ENCODE data around the gene CHSY1.

CHSY1 gene

GRCh38 chr15:101167753-101168462, 83.9 kb downstream of the CHSY1 start:
- intact Hi-C loops (cut with DNase I): no loop called here
- peak in 25 of 42 donors; percentile 16 to 70 (median 38) for DNase-seq

GRCh38 chr15:101167411-101167752, 84.5 kb downstream of the CHSY1 start:
- intact Hi-C loops (cut with DNase I): no loop called here
- DNase-seq: no peak

- intact Hi-C loops (cut with DNase I): no loop called here
- DNase-seq: no peak
These were observed 85.9 kb downstream of the CHSY1 start for GRCh38 chr15:101165905-101166471.

GRCh38 chr15:101162701-101163483, 89.0 kb downstream of the CHSY1 start:
- DNase-seq: peak in 33 of 42 donors; percentile 13 to 71 (median 42)
- intact Hi-C loops (cut with DNase I): no loop called here

- intact Hi-C loops (cut with DNase I): no loop called here
- peak in 1 of 42 donors; percentile 1 for DNase-seq
These were observed 90.2 kb downstream of the CHSY1 start for GRCh38 chr15:101161656-101162055.

- DNase-seq: peak in 1 of 42 donors; percentile 2
- intact Hi-C loops (cut with DNase I): no loop called here
These were observed 91.7 kb downstream of the CHSY1 start for GRCh38 chr15:101159936-101160815.

GRCh38 chr15:101159096-101159935, 92.5 kb downstream of the CHSY1 start:
- intact Hi-C loops (cut with DNase I): no loop called here
- peak in 1 of 42 donors; percentile 32 for DNase-seq

GRCh38 chr15:101158166-101159095, 93.4 kb downstream of the CHSY1 start:
- DNase-seq: peak in 1 of 42 donors; percentile 37
- intact Hi-C loops (cut with DNase I): no loop called here

- no peak for DNase-seq
- intact Hi-C loops (cut with DNase I): no loop called here
These were observed 94.1 kb downstream of the CHSY1 start for GRCh38 chr15:101157721-101158120.

- DNase-seq: peak in 1 of 42 donors; percentile 16
- intact Hi-C loops (cut with DNase I): no loop called here
These were observed 95.2 kb downstream of the CHSY1 start for GRCh38 chr15:101156509-101157159.

GRCh38 chr15:101156061-101156460, 95.8 kb downstream of the CHSY1 start:
- intact Hi-C loops (cut with DNase I): no loop called here
- DNase-seq: peak in 1 of 42 donors; percentile 20

- DNase-seq: peak in 2 of 42 donors; percentile 10 to 11
- intact Hi-C loops (cut with DNase I): no loop called here
These were observed 97.8 kb downstream of the CHSY1 start for GRCh38 chr15:101153801-101154656.

- peak in 10 of 42 donors; percentile 22 to 62 (median 33) for DNase-seq
- intact Hi-C loops (cut with DNase I): no loop called here
These were observed 98.9 kb downstream of the CHSY1 start for GRCh38 chr15:101152914-101153313.

GRCh38 chr15:101151288-101151687, 100.6 kb downstream of the CHSY1 start:
- intact Hi-C loops (cut with DNase I): no loop called here
- no peak for DNase-seq

- intact Hi-C loops (cut with DNase I): no loop called here
- DNase-seq: no peak
These were observed 101.2 kb downstream of the CHSY1 start for GRCh38 chr15:101150723-101151040.
